ENCODE data around the gene KRTAP5-2.

DNA sequence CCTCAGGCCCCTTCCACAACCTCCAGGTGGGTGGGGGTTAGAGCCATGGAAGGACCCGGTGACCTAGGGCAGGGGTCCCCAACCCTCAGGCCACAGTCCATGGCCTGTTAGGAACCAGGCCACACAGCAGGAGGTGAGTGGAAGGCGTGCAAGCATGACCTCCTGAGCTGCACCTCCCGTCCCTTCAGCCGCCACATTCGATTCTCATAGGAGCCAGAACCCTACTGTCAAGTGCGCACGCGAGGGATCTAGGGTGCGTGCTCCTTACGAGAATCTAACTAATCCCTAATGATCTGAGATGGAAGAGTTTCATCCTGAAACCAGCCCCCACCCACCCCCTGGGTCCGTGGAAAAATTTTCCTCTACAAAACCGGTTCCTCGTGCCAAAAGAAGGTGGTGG, 27.4 kb upstream of the KRTAP5-2 start:
- TF ChIP-seq, protein P1, sequence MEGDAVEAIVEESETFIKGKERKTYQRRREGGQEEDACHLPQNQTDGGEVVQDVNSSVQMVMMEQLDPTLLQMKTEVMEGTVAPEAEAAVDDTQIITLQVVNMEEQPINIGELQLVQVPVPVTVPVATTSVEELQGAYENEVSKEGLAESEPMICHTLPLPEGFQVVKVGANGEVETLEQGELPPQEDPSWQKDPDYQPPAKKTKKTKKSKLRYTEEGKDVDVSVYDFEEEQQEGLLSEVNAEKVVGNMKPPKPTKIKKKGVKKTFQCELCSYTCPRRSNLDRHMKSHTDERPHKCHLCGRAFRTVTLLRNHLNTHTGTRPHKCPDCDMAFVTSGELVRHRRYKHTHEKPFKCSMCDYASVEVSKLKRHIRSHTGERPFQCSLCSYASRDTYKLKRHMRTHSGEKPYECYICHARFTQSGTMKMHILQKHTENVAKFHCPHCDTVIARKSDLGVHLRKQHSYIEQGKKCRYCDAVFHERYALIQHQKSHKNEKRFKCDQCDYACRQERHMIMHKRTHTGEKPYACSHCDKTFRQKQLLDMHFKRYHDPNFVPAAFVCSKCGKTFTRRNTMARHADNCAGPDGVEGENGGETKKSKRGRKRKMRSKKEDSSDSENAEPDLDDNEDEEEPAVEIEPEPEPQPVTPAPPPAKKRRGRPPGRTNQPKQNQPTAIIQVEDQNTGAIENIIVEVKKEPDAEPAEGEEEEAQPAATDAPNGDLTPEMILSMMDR (IDR thresholded peaks at IDR 0.05), result no peak
- TF ChIP-seq POLR2A (IDR thresholded peaks at IDR 0.05), result no peak

Measured in lower leg skin (tissue), 3 donors.